SH-SY5Y (cell line): ENCODE measurements around the gene ACTRT2.

Experiments
- GATA2 ChIP-seq: IDR thresholded peaks from 2 replicates; pipeline ENCODE4 v1.6.1; 2011; ENCODE audit warnings: mild to moderate bottlenecking, low read depth, low read length
- GATA3 ChIP-seq: IDR thresholded peaks from 2 replicates; pipeline ENCODE4 v1.6.1; 2011; ENCODE audit warnings: low read depth, mild to moderate bottlenecking, low read length, moderate library complexity

The ACTRT2 gene

DNA sequence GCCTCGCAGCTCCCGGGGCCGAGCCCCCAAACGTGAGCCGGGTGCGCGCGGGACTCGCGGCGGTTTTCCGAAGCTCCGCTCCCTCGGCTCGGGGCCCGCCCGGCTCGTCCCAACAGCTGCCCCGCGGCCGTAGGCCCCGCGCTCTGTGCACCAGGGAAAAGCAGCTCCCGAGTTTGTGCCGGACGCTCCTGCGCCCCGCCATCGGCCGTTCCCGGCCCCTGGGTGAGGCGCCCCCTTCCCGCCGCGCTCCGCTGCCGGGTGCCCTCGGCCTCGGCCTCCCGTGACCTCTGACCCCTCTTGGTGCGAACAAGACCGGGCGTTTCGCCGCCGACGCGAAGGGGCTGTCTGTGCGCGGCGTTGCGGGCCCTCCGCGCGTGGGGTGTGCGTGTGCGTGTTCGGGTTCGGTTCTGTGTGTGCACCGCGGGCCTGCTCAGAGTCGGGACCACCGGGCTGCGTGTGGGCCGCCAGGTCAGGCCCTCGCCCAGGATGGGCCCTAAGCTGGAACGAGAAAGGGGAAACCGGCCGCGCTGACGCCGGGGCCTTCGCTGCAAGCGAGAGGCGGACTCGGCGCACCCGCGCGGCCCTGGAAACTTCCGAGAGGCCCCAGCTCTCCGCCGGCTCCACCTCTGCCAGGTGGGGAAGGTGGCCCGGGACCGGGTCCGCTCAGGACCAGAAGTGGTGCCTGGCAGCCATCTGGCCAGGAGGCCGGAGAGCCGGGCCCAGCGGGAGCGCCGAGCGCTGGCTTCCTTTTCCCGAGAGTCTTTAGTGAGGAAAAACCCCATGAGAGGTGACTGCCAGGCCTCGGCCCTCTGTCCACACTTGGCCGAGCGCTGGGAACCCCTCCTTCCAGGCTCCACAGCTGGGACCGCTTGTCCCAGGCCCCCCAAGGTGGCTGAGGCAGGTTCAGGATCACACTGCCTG, 49.6 kb downstream of the ACTRT2 start:
- TF ChIP-seq GATA3 (no peak), GATA2 (no peak)

DNA sequence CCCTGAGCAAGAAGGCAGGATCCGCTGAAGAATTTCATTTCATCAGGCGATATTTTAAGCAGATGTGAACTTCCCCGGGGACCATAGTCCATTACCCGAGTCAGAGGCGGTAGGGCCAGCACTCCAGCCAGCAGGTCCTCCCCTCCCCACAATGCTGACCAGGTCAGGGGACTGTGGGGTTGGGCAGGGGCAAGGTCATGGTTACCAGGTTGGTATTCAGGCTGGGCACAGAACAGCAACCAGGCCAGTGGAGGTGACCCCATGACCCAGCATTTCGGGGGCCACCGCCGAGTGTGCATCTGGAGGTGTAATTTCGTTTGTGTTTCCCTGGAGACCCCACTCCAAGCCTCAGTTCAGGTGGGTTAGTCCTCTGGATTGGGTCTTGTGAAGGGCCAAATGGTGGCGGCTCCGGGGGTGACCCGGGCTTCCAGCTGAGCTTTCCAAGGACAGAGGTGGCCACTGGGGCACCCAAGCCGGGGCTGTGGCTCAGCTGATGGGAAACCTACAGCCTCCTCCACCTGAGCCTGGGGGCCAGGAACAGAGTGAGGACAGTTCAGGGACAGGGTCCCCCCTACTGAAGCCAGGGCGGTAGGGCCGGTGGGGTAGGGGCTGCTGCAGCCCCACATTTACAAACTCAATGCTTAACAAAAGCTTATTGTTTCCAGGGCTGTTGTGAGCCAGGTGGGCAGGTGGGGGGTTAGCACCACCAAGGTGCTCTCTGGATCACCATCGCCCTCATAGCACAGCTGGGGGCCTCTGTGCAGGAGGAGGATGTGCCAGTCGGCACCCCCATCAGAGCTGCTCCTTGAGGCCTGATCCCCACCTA, 50.5 kb downstream of the ACTRT2 start:
- no peak for TF ChIP-seq GATA3
- TF ChIP-seq GATA2 = no peak
